ENCODE results near the gene TBC1D22A.
"Not testable (repeated sequence)": the region's sequence is repeated elsewhere in the genome, so short reads cannot be mapped to it uniquely, and the experiment has no call there.

TBC1D22A gene

GRCh38 chr22:46774253-46774979 lies 12.0 kb downstream of the TBC1D22A start:
- no peak for DNase-seq (ENCODE audit: low spot score)

GRCh38 chr22:46774980-46775849 lies 12.8 kb downstream of the TBC1D22A start:
- DNase-seq (ENCODE audit: low spot score), result no peak

GRCh38 chr22:46775850-46776826 lies 13.7 kb downstream of the TBC1D22A start:
- DNase-seq (ENCODE audit: low spot score), result no peak

GRCh38 chr22:46776876-46777608 lies 14.6 kb downstream of the TBC1D22A start:
- no peak for DNase-seq (ENCODE audit: low spot score)

- DNase-seq (ENCODE audit: low spot score), result no peak
Observed at GRCh38 chr22:46777609-46777970, 15.1 kb downstream of the TBC1D22A start.

- no peak for DNase-seq (ENCODE audit: low spot score)
Observed at GRCh38 chr22:46779023-46779422, 16.6 kb downstream of the TBC1D22A start.

- no peak for DNase-seq (ENCODE audit: low spot score)
Observed at GRCh38 chr22:46779651-46780050, 17.2 kb downstream of the TBC1D22A start.

GRCh38 chr22:46780453-46780852 lies 18.0 kb downstream of the TBC1D22A start:
- DNase-seq (ENCODE audit: low spot score), result no peak

GRCh38 chr22:46781291-46781690 lies 18.8 kb downstream of the TBC1D22A start:
- no peak for DNase-seq (ENCODE audit: low spot score)

GRCh38 chr22:46782200-46782599 lies 19.8 kb downstream of the TBC1D22A start:
- DNase-seq (ENCODE audit: low spot score), result not testable (repeated sequence)

GRCh38 chr22:46783721-46784120 lies 21.3 kb downstream of the TBC1D22A start:
- DNase-seq (ENCODE audit: low spot score), result no peak

GRCh38 chr22:46788441-46789172 lies 26.2 kb downstream of the TBC1D22A start:
- no peak for DNase-seq (ENCODE audit: low spot score)

- DNase-seq (ENCODE audit: low spot score), result no peak
Observed at GRCh38 chr22:46789992-46790391, 27.5 kb downstream of the TBC1D22A start.

GRCh38 chr22:46791201-46791731 lies 28.8 kb downstream of the TBC1D22A start:
- DNase-seq (ENCODE audit: low spot score), result peak; percentile 97

GRCh38 chr22:46792061-46792796 lies 29.8 kb downstream of the TBC1D22A start:
- DNase-seq (ENCODE audit: low spot score), result no peak

- DNase-seq (ENCODE audit: low spot score), result no peak
Observed at GRCh38 chr22:46792841-46793261, 30.4 kb downstream of the TBC1D22A start.

- no peak for DNase-seq (ENCODE audit: low spot score)
Observed at GRCh38 chr22:46793497-46793896, 31.0 kb downstream of the TBC1D22A start.

GRCh38 chr22:46794067-46794466 lies 31.6 kb downstream of the TBC1D22A start:
- DNase-seq (ENCODE audit: low spot score), result no peak

- DNase-seq (ENCODE audit: low spot score), result no peak
Observed at GRCh38 chr22:46794491-46794890, 32.0 kb downstream of the TBC1D22A start.

- no peak for DNase-seq (ENCODE audit: low spot score)
Observed at GRCh38 chr22:46795140-46795539, 32.7 kb downstream of the TBC1D22A start.

Measured in COLO829 (cell line).